D721Med (cell line): ENCODE measurements around the gene GSS.
A peak's percentile ranks its signal among the peaks of the same experiment; 100 is the strongest.

Experiments
- DNase-seq: peaks from one replicate; pipeline ENCODE4 v3.0.0; 2011; ENCODE audit warnings: low spot score; ENCODE audit not compliant: insufficient read length
- FAIRE-seq: peaks from 2 replicates; lab custom pipeline; 2011; peaks lifted over from hg19 to GRCh38; lab: Jason Lieb, UNC
- CTCF ChIP-seq: IDR thresholded peaks from 2 replicates; pipeline ENCODE4 v1.5.1; 2012; ENCODE audit warnings: mild to moderate bottlenecking, control low read depth; ENCODE audit not compliant: insufficient read depth; ENCODE audit errors: missing control alignments

GSS gene

DNA sequence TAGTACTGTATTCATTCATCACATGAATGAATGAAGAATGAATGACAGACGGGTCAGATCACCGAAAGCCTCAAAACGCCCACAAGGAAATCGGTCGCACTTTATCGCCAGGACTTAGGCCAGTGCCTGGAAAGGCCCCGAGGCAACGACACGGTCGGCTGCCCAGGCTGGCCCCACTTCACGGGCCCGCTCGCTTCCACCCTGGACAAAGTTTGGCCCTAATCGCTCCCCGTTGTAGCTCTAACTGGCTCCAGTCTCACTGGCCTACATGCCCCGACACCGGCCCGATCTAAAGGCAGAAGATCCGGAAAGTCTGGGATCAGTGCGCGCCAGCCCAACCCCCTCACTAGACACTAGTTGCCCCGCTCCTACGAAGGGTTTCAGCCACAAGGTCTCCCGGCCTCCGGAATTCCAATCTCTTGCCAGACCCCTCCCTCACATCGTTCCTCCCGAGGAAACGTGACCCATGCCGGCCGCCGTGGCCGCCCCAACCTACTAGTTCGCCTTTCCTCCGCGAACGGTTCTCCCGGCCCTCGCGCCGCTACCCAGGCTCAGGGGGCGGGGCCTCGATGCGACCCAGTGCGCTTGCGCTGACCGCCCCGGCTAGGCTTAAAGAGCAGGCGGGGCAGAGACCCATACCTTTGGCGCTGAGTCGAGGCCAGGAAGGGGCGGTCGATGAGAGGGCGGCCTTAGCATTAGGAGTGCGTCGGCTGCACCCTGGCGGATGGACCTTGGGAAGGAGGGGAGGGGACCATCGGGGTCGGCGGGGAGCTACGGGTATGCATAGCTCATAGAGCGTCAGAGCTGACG is at the start of gene GSS, which contains the start of gene MYH7B:
Gene GSS, minus strand, starts transcription at position 576 of the 810 bp plus-strand sequence. CDS start 3,954 bp downstream, outside the sequence.
Gene MYH7B, plus strand, starts transcription at position 638 of the 810 bp plus-strand sequence. CDS start 22,138 bp downstream, outside the sequence.
- DNase-seq (peak; percentile 83), FAIRE-seq (no peak)
- TF ChIP-seq CTCF = peak; percentile 60

DNA sequence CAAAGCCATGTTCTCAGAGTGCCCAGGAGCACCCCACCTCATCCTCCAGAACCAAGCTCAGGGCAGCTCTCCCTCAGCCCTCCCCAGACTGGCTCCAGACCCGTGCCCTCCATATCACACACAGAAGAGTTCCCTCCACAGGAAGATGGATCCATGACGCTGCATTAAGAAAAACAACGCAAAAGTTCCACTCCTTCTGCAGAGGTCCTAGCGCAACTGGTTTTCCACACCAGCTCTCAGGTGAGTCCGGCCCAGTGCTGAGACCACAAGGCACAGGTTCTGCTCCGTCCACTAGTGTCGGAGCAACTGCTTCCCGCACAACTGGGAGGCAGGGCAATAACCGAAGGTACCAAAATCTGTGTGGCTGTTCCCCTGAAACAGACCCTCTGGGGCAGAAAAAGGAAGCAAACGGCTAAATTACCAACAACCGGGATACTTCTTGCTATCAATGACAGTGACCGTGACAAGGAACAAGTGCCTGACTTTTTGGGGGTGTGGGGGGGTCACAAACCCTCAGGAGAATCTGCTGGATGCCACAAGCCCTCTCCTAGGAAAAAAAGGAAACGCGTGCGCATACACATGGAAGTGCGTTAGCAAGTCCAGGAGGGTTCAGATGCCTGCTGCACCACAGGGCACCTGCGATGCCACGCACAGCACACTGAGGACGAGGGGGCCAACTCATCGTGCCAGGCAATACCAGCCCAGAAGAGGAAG is 49.3 kb upstream of the GSS start:
- TF ChIP-seq CTCF = no peak
- DNase-seq (no peak), FAIRE-seq (no peak)

DNA sequence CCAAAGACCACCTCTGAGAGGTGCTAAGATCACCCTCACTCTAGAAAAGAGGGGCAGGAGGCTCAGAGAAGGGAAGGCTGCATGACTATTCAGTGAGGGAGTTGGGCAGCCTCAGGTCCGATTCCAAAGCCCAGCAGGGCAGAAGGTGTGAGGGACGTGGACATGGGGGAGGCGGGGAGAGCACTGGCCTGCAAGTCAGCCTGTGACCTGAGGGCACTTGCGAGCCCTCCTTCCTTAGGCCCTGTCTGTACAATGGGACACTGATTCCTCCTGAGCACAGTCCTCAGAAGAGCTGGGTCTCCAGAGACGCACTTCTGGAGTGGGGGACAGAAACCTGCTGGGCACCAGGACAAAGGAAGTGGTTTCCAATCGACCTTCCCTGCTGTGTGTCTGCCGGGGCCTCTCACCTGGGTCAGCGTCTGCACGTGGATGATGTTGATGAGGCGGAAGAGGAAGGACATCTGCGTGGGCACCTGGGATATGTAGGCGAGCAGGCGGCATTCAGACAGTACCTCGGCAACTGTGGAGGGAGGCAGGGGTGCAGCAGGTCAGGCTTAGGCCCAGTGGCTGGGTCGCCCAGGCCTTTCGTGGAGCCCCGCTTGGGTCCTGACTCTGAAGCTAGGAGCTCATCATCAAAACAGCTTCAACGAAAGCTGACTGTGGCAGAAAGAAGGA is 48.6 kb upstream of the GSS start:
- no peak for DNase-seq
- no peak for TF ChIP-seq CTCF
- FAIRE-seq = no peak

DNA sequence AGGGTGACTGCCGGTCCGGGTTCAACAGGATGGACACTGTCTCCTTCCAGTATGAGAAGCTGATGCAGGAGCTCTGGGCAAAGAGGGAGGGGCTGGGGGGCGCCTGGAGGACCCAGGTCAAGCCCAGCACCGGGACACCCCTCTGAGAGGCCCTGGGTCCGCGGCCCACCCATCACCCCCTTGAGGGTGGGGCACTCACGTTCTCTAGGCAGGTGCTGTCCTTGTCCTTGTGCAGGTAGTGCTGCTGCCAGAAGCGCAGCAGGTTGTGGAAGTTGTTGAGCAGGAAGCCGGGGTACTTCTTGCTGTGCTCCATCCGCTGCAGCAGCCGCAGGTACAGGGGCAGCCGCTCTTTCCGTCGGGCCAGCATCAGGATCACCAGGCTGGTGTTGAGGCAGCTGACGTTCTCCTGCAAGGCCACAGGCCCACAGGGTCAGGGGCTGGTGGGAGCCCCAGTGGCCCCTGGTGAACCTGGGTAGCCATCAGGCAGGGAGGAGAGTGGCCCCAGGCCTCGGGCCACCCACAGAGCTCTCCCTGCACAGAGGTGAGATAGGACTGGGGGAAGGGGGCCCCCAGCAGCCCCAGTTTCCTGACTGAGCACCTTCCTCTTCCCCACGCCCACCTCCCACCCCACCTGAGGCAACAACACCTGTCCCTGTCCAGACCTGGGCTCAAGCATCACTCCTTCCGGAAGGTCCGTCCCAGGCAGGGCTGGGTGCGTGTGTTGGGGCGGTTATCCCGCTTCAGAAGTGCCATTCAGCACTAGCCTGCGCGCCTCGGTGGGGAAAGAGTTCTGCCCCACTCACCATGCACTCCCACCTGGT is 47.8 kb upstream of the GSS start:
- no peak for TF ChIP-seq CTCF
- FAIRE-seq (no peak), DNase-seq (no peak)

DNA sequence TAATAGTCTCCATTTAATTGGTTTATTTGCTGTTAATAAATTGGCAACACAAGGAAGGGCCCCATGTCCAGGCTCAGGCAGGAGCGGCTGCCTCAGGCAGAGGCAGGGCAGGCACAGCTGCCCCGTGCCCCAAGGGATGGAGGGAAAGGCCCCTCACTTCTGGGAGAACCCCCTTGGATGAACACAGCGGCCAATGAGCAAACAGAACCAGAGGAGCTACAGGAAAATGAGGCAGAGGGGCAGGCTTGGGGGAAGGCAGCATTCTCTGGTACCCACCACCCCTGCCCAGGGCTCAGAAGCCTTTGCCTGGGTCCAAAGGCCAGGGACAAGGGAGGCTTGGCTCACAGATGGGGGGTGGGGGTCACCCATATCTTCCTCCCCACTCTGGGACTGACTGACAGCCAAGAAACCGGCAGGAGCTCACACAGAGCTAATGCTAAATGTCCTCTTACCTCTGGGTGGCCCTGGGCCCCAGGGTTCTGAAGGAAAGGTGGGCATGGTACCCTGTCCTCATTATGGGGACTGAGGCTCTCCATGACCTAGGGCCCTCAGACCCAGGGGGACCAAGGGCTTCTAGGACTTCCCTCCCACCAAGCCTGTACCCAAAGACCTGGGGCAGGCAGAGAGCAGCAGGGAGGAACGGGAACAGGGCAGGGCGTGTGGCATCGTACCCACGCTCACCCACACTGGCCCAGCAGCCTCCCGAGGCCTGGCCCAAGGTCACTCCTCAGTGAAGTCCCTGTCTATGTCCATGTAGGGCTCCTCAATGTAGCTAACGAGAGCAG is 47.0 kb upstream of the GSS start:
- TF ChIP-seq CTCF = no peak
- DNase-seq (no peak), FAIRE-seq (no peak)
